Right kidney (tissue), 1 donor: Measurements from ENCODE around the gene ADCY10.
A peak's percentile ranks its signal among the peaks of the same experiment; 100 is the strongest.

Experiments
- DNase-seq: peaks from one replicate; pipeline ENCODE4 v3.0.0-alpha.2; 2016

ADCY10 gene

GRCh38 chr1:167805041-167805556 is 108.8 kb downstream of the ADCY10 start:
- DNase-seq, result no peak

GRCh38 chr1:167803358-167804207 is 110.4 kb downstream of the ADCY10 start:
- peak; percentile 44 for DNase-seq

- no peak for DNase-seq
Observed at GRCh38 chr1:167802235-167802634, 111.7 kb downstream of the ADCY10 start.

GRCh38 chr1:167800251-167800650 is 113.7 kb downstream of the ADCY10 start:
- no peak for DNase-seq

- no peak for DNase-seq
Observed at GRCh38 chr1:167799747-167800146, 114.2 kb downstream of the ADCY10 start.

- peak; percentile 39 for DNase-seq
Observed at GRCh38 chr1:167798952-167799351, 115.0 kb downstream of the ADCY10 start.

GRCh38 chr1:167797015-167797414 is 116.9 kb downstream of the ADCY10 start:
- DNase-seq, result peak; percentile 31

DNA sequence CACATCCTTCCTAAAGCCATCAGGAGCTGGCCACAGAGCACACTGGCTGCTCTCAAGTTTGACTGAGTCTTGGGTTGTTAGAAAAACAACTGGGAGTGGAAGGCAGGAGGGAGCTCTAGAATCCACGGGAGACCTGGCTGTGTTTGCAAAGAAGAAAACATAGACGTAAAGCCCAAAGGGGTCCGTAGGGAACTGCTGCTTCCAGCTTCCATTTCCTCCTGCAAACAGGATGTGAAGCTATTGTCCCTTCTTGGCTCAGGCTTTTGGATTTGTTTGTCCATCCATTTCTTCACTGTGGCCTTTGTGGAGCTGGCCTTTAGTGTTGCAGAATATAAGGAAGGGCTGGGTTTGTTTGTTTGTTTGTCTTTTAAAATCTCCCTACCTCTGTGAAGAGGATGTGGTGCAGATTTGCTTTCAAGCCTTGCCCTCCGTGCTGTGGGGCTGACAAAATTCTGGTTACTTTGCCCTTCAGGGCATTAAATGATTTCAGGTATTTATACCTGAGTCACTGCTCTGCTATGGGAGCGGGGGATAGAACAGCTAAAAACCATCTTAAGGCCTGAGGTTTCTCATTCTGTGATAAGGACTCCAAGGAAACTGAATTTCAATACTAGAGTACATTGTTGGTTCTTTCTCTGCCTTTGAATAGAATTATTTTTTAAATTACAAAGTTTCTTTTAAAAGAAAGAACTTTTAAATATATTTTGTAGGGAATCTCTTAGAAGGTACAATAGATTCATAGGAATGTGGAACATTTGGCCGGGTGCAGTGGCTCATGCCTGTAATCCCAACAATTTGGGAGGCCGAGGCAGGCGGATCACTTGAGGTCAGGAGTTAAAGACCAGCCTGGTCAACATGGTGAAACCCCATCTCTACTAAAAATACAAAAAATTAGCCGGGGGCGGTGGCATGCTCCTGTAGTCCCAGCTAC is 117.9 kb downstream of the ADCY10 start:
- no peak for DNase-seq

DNA sequence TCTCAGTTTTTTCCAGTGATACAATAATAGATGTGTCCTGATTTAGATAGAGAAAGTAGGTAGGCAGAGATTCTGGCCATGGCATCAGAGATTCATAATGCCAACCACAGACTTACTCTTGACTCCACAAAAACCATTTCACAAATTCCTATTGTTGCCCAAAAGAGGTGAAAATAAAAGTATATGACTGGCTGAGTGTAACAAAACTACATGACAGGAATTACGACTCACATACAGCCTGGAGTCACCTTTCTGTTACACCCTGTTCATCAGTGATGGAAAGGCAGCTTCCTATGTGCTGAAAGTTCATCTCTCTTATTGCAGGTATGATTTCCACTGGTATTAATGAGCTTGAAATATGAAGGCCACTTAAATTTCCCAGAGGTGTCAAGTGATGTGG is 119.9 kb downstream of the ADCY10 start:
- no peak for DNase-seq

GRCh38 chr1:167792188-167792565 is 121.8 kb downstream of the ADCY10 start:
- no peak for DNase-seq

DNA sequence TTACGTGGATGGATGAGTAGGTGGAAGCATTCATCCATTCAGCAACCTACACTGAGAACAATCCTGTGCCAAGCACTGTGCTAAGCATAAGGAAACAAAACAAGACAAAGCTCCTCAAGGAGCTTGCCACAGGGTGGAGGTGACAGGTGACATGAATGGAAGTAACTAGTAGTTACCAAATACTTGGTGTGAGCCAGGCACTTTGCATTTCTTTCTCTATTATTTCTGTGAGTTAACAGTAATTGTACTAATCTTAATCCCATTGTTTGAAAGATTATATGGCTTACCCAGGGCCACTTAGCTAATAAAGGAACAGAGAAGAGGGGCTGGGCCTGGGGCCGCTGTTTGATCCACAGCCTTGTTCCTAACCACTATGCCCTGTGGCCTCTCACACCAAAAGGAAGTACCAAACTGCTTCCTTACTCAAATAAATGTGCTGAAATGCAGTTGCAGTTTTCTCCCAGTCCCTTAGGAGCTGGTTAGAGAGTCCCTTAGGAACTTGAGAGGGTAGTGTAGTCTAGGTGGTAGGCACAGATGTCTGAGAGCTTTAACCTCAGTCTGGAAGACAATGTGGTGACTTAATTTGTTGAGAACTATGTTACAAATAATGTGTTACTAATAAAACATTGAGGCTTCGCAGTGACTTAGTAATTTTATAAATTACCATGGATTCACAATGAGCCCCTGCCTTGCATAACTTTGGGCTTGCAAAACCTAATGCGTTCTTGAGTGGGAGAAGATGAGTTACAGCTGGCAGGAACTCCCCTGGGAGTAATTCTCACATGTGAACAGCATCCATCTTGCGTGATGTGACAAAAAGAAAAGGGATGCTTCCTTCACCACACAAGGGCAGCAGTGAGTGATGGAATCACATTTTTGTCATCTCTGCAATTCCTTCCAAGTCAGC is 122.4 kb downstream of the ADCY10 start:
- DNase-seq, result no peak

DNA sequence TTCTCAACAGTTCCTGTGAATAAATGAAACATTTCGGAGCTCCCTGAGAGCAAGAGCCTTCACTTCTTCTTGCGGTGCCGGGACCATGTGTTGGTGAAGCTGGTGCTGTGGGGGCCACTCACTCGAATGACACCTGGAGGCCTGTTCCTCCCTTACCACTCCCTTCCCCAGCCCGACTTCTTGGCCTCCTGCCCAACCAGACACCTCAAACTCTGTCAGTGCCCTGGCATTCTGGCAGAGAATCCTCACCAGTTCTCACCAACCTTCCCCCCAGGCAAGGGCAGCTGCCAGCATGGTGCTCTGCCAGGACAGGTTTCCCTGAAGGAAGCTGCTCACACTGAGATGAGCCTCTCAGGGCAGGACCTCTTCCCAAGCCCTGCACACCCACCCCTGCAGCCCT is 123.8 kb downstream of the ADCY10 start:
- no peak for DNase-seq

DNA sequence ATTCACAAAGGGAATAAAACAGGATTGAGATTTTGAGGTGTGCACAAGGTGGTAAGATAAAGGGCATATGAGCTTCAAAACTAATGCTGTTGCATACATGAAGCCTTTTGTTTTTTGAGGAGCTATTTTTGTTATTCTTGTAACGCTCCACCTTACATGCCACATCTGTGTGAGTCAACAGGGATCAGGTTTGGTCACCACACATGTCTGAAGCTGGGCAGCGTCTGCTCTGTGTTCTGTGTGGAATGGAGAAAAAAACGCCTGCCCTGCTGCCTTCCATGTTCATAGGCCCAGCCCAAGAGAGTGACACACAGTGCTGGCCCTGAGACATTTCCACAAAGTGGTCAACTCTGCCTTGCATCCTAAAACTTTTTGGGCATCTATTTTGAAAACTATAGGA is 124.4 kb downstream of the ADCY10 start:
- no peak for DNase-seq

DNA sequence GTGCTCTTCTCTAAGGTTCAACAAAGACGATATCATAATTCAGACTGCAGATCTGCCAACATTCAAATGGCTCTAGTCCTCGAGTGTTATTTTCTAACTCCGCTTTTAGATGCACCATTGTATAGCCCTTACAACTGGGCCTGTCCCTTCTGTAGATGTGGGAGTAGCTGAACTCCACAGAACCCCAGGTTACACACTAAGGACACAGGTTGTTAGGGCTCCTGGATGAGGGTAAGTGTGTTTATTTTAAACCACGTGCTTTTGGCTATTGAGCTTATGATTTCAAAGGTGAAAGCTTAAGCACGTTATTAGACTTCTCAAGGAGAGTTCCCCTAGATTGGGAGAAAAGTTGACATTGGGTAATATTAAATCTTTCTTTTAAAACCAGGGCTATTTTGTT is 127.4 kb downstream of the ADCY10 start:
- no peak for DNase-seq

- DNase-seq, result no peak
Observed at GRCh38 chr1:167784876-167785550, 128.9 kb downstream of the ADCY10 start.

- DNase-seq, result no peak
Observed at GRCh38 chr1:167782946-167783345, 131.0 kb downstream of the ADCY10 start.

- no peak for DNase-seq
Observed at GRCh38 chr1:167781558-167781957, 132.4 kb downstream of the ADCY10 start.

DNA sequence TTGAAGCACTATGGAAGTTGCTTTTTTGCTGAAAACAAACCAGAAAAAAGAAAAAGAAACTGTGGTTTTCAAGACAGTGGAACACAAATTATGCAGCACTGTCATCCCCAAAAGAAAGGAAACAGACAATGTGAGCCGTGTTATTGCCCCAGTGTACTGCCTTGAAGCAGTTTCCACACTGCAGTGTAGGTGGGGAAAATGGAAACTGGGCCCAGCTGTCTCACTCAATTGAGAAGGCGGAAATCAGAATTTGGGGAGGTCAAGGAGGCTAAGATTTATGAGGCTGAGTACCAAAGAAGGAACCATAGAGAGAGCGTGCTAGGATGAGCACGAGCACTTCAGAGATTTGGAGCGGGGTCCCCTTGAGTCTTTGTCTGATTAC is 136.7 kb downstream of the ADCY10 start:
- no peak for DNase-seq

DNA sequence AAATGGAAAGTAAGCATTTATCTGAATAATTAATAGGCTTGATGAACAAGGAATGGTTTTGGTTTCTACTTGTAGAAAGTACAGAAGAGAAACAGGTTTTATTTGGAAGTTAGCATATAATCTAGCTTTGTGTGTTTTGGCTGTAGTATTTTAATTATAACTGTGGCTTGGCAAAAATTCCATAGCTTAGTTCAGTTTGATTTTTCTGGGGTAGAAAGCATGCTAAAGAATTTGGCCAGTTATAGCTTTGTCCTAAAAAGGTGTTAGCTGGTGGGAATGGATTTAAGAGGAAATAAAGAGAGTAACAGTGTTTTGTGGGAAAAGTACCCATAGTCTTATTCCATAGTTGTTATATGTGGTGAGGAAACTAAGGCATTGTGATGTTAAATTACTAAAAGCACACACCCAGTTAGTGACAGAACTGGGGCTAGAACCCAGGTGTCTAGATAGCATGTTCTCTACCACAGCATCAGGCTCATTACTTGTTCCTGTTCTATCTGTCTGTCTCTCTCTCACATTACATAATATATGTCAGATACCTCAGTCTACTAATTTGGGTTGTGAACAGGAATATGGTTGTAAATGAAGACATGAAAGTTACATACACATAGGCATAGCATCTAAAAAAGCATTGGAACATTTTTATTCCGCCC is 137.2 kb downstream of the ADCY10 start:
- no peak for DNase-seq

DNA sequence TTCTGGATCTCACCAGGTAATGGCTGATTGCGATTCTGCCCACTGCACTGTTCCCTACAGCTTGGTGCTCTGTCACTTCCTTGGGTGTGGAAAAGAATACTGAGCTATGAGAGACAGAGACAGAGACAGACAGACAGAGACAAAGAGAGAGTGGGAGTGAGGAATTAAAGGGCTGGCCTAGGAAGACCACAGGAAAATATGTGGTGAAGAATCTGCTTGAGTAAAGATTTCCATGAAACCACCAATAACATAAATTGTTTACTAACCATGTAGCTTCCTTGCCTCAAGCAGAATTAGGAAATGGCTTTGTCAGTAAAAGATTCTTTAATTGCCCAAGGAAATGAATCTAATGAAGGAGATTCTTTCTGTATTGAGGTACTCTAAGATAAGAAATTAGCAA is 137.8 kb downstream of the ADCY10 start:
- DNase-seq, result no peak

DNA sequence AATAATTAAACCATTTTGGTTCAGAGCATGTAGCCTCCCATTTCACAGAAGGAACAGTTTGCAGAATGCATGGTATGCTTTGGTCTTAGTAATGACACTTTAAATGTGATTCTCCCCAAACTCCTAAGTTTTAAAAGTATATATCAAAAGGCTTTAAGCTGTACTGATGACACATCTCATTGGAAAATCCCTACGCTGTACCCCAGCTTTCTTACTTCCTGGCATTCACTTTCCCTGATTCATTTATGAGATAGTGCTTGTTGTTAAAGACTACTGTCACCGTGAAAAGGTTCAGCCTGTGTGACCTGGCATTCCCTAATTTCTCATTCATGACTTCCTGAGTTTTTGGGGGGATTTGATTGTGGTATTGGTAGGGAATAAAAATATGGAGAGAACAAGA is 138.8 kb downstream of the ADCY10 start:
- DNase-seq, result no peak
